Measurements from ENCODE around the gene CYLD.
A peak's percentile ranks its signal among the peaks of the same experiment; 100 is the strongest.

CYLD gene

GRCh38 chr16:50806099-50807062, 64.5 kb downstream of the CYLD start:
- Histone ChIP-seq H3K9ac (peak overlapping the region in 8 of 11 experiments; percentile 7 to 52 (median 42); a peak in 11 of 22 replicates), H3K4me2 (peak overlapping the region; percentile 57 to 91 (median 73)), H3K4me1 (peaks cover 10 to 46% (median 30%) of the 10 kb centered on the region in 10 experiments; a peak in 19 of 20 replicates), H3K4me3 (peak overlapping the region in 6 of 10 experiments; percentile 22 to 52 (median 35); a peak in 9 of 20 replicates), H3K27me3 (peaks cover 0 to 14% (median 6%) of the 10 kb centered on the region in 11 experiments; a peak in 8 of 22 replicates), H3K27ac (no peak overlapping the region; a peak in 1 of 22 replicates), H3K9me3 (replicated peaks in 1 of 11) (no peaks in the 10 kb centered on the region), H3K36me3 (peaks cover 0 to 5% (median 0%) of the 10 kb centered on the region in 11 experiments; a peak in 1 of 22 replicates), H4K20me1 (peaks cover 0 to 24% (median 5%) of the 10 kb centered on the region in 11 experiments; a peak in 9 of 22 replicates)
- no peak for TF ChIP-seq Cebpa-rat (IDR thresholded peaks at IDR 0.05)

GRCh38 chr16:50808929-50809538, 67.1 kb downstream of the CYLD start:
- H3K9ac ChIP-seq: no peak overlapping the region
- H3K36me3 ChIP-seq: no peaks in the 10 kb centered on the region
- no peak for TF ChIP-seq Cebpa-rat (IDR thresholded peaks at IDR 0.05)
- H3K4me1 ChIP-seq: peaks cover 10 to 46% (median 30%) of the 10 kb centered on the region in 10 experiments; a peak in 19 of 20 replicates
- peaks cover 0 to 14% (median 6%) of the 10 kb centered on the region in 11 experiments; a peak in 8 of 22 replicates for H3K27me3 ChIP-seq
- no peak overlapping the region for H3K27ac ChIP-seq
- no peaks in the 10 kb centered on the region for H3K9me3 ChIP-seq (replicated peaks in 1 of 11)
- peak overlapping the region in 1 of 10 experiments; percentile 2; a peak in 1 of 20 replicates for H3K4me3 ChIP-seq
- peaks cover 0 to 24% (median 5%) of the 10 kb centered on the region in 11 experiments; a peak in 10 of 22 replicates for H4K20me1 ChIP-seq
- peak overlapping the region; percentile 20 to 88 (median 78); a peak in 20 of 22 replicates for H3K4me2 ChIP-seq

- H3K27ac ChIP-seq: no peak overlapping the region
- H3K4me2 ChIP-seq: peak overlapping the region; percentile 20 to 88 (median 78); a peak in 20 of 22 replicates
- H3K4me3 ChIP-seq: no peak overlapping the region
- H3K36me3 ChIP-seq: no peaks in the 10 kb centered on the region
- peaks cover 0 to 14% (median 6%) of the 10 kb centered on the region in 11 experiments; a peak in 8 of 22 replicates for H3K27me3 ChIP-seq
- no peak overlapping the region; a peak in 1 of 22 replicates for H3K9ac ChIP-seq
- no peaks in the 10 kb centered on the region for H3K9me3 ChIP-seq (replicated peaks in 1 of 11)
- no peak for TF ChIP-seq Cebpa-rat (IDR thresholded peaks at IDR 0.05)
- H3K4me1 ChIP-seq: peaks cover 10 to 46% (median 30%) of the 10 kb centered on the region in 10 experiments; a peak in 19 of 20 replicates
- H4K20me1 ChIP-seq: peaks cover 0 to 24% (median 5%) of the 10 kb centered on the region in 11 experiments; a peak in 10 of 22 replicates
Observed at GRCh38 chr16:50809561-50809960, 67.7 kb downstream of the CYLD start.

GRCh38 chr16:50810241-50810965, 68.5 kb downstream of the CYLD start:
- TF ChIP-seq Cebpa-rat (IDR thresholded peaks at IDR 0.05): no peak
- H3K4me3 ChIP-seq: no peak overlapping the region
- H3K27me3 ChIP-seq: peaks cover 0 to 14% (median 6%) of the 10 kb centered on the region in 11 experiments; a peak in 8 of 22 replicates
- no peaks in the 10 kb centered on the region for H3K9me3 ChIP-seq (replicated peaks in 1 of 11)
- peaks cover 0 to 24% (median 5%) of the 10 kb centered on the region in 11 experiments; a peak in 10 of 22 replicates for H4K20me1 ChIP-seq
- no peak overlapping the region for H3K9ac ChIP-seq
- H3K4me2 ChIP-seq: peak overlapping the region in 7 of 11 experiments; percentile 67 to 87 (median 80); a peak in 10 of 22 replicates
- no peak overlapping the region for H3K27ac ChIP-seq
- H3K36me3 ChIP-seq: no peaks in the 10 kb centered on the region
- peaks cover 10 to 46% (median 30%) of the 10 kb centered on the region in 10 experiments; a peak in 19 of 20 replicates for H3K4me1 ChIP-seq

- Histone ChIP-seq H3K4me2 (no peak overlapping the region), H3K4me1 (peaks cover 10 to 32% (median 25%) of the 10 kb centered on the region in 10 experiments; a peak in 19 of 20 replicates), H3K9me3 (replicated peaks in 1 of 11) (no peaks in the 10 kb centered on the region), H3K9ac (no peak overlapping the region), H3K27me3 (peaks cover 0 to 14% (median 6%) of the 10 kb centered on the region in 11 experiments; a peak in 8 of 22 replicates), H3K36me3 (no peaks in the 10 kb centered on the region), H4K20me1 (peaks cover 0 to 24% (median 5%) of the 10 kb centered on the region in 11 experiments; a peak in 10 of 22 replicates), H3K27ac (no peak overlapping the region), H3K4me3 (no peak overlapping the region)
- no peak for TF ChIP-seq Cebpa-rat (IDR thresholded peaks at IDR 0.05)
Observed at GRCh38 chr16:50812046-50812445, 70.2 kb downstream of the CYLD start.

GRCh38 chr16:50812876-50813466, 71.1 kb downstream of the CYLD start:
- Histone ChIP-seq H3K27ac (no peak overlapping the region), H3K9me3 (replicated peaks in 1 of 11) (no peaks in the 10 kb centered on the region), H4K20me1 (peaks cover 0 to 18% (median 0%) of the 10 kb centered on the region in 11 experiments; a peak in 10 of 22 replicates), H3K9ac (no peak overlapping the region), H3K36me3 (no peaks in the 10 kb centered on the region), H3K4me2 (no peak overlapping the region), H3K4me3 (no peak overlapping the region), H3K4me1 (peaks cover 10 to 23% (median 20%) of the 10 kb centered on the region in 10 experiments; a peak in 19 of 20 replicates), H3K27me3 (peaks cover 0 to 13% (median 6%) of the 10 kb centered on the region in 11 experiments; a peak in 7 of 22 replicates)
- TF ChIP-seq Cebpa-rat (IDR thresholded peaks at IDR 0.05): no peak

- Histone ChIP-seq H3K36me3 (no peaks in the 10 kb centered on the region), H3K9me3 (replicated peaks in 1 of 11) (no peaks in the 10 kb centered on the region), H3K4me3 (no peak overlapping the region), H3K9ac (no peak overlapping the region), H3K27ac (no peak overlapping the region), H4K20me1 (peaks cover 0 to 15% (median 0%) of the 10 kb centered on the region in 11 experiments; a peak in 9 of 22 replicates), H3K4me1 (peaks cover 7 to 14% (median 11%) of the 10 kb centered on the region in 10 experiments; a peak in 19 of 20 replicates), H3K27me3 (peaks cover 0 to 11% (median 5%) of the 10 kb centered on the region in 11 experiments; a peak in 6 of 22 replicates), H3K4me2 (no peak overlapping the region)
- TF ChIP-seq Cebpa-rat (IDR thresholded peaks at IDR 0.05): no peak
Observed at GRCh38 chr16:50814052-50814451, 72.2 kb downstream of the CYLD start.
